MCF 10A (cell line): ENCODE measurements around the gene TMEM45B. TPM values are rescaled to one million over a fixed set of nuclear protein-coding genes. Genes with fewer than 3 reads are reported as not detected.
"Not testable (repeated sequence)": the region's sequence is repeated elsewhere in the genome, so short reads cannot be mapped to it uniquely, and the experiment has no call there.

Source experiments
- BruUV-seq: library from RNA; stranded (reverse); fragments of 400-500 nt; replicated peaks from 2 replicates; lab custom pipeline; 2021; lab: Mats Ljungman, UMichigan
- CTCF ChIA-PET: fragments of 300-600 bp; sonication (Branson Sonifier 250); formaldehyde crosslinking; extraction: SDS; loops from one replicate; lab custom pipeline; 2021; ENCODE audit warnings: antibody characterized with exemption, inconsistent platforms; lab: Yijun Ruan, JAX
- POLR2A ChIA-PET: fragments of 300-600, 350-650 bp; sonication (Branson Sonifier 250); formaldehyde crosslinking; extraction: SDS; loops from one replicate; lab custom pipeline; 2020; ENCODE audit warnings: antibody characterized with exemption, inconsistent platforms; lab: Yijun Ruan, JAX
- DNase-seq: peaks from one replicate; pipeline ENCODE4 v3.0.0-alpha.2; 2018; ENCODE audit not compliant: unreplicated experiment
- H3K27ac Mint-ChIP-seq: one replicate; pipeline ENCODE4 v1.8.0; 2022; ENCODE audit warnings: mild to moderate bottlenecking, low read depth, mixed read lengths; ENCODE audit not compliant: unreplicated experiment
- H3K27me3 Mint-ChIP-seq: one replicate; pipeline ENCODE4 v1.8.0; 2022; ENCODE audit warnings: mixed read lengths; ENCODE audit not compliant: insufficient read depth, unreplicated experiment
- H3K36me3 Mint-ChIP-seq: one replicate; pipeline ENCODE4 v1.8.0; 2022; ENCODE audit warnings: mild to moderate bottlenecking, moderate library complexity, mixed read lengths; ENCODE audit not compliant: insufficient read depth, unreplicated experiment
- H3K4me1 Mint-ChIP-seq: one replicate; pipeline ENCODE4 v1.8.0; 2022; ENCODE audit warnings: mixed read lengths; ENCODE audit not compliant: insufficient read depth, unreplicated experiment
- H3K4me3 Mint-ChIP-seq: one replicate; pipeline ENCODE4 v1.8.0; 2022; ENCODE audit warnings: mild to moderate bottlenecking, moderate library complexity, mixed read lengths; ENCODE audit not compliant: unreplicated experiment
- H3K9me3 Mint-ChIP-seq: one replicate; pipeline ENCODE4 v1.8.0; 2022; ENCODE audit warnings: mixed read lengths; ENCODE audit not compliant: unreplicated experiment
- CTCF ChIP-seq: fragments of 200-600 bp; IDR thresholded peaks from one replicate; pipeline ENCODE4 v1.8.0; 2022; ENCODE audit warnings: antibody characterized with exemption, mild to moderate bottlenecking; ENCODE audit not compliant: unreplicated experiment
- intact Hi-C: fragments of 100-400 bp; cut with micrococcal nuclease; formaldehyde crosslinking; loops from 2 replicates; pipeline ENCODE4 v1.14.1; 2022
- total RNA-seq: library from RNA; stranded (reverse); gene quantifications from 2 replicates; pipeline ENCODE4 v1.2.3, GENCODE V29; 2022

Gene TMEM45B
- total RNA-seq, 1 experiment from 2014 or later = not detected

- intact Hi-C loops = loop anchor here (5.0 kb wide), 2 partner anchors 38 to 78 kb away; no protein-coding TSS in a partner anchor
- H3K27ac Mint-ChIP-seq = no peak overlapping the region
- BruUV-seq = no TSS peak
- no peak for DNase-seq
- H3K36me3 Mint-ChIP-seq = peaks cover 78% of the 10 kb centered on the region
- H3K4me3 Mint-ChIP-seq = no peak overlapping the region
- POLR2A ChIA-PET = interaction anchor here (0.7 to 2.3 kb wide), 5 partner anchors 9 to 173 kb away, joined by 3 to 8 read pairs (median 4); no protein-coding TSS in a partner anchor
- H3K4me1 Mint-ChIP-seq = peaks cover 13% of the 10 kb centered on the region
- no peaks in the 10 kb centered on the region for H3K9me3 Mint-ChIP-seq
- TF ChIP-seq CTCF = no peak
- no peaks in the 10 kb centered on the region for H3K27me3 Mint-ChIP-seq
- CTCF ChIA-PET = interaction anchor here (1.5 kb wide), 2 partner anchors 79 to 268 kb away, joined by 5 to 10 read pairs; no protein-coding TSS in a partner anchor
These were observed 49.2 kb downstream of the TMEM45B start for GRCh38 chr11:129864811-129865210.

GRCh38 chr11:129865701-129866100 lies 50.1 kb downstream of the TMEM45B start:
- intact Hi-C loops = no loop called here
- H3K9me3 Mint-ChIP-seq = no peaks in the 10 kb centered on the region
- no peak overlapping the region for H3K27ac Mint-ChIP-seq
- no peak for TF ChIP-seq CTCF
- no peaks in the 10 kb centered on the region for H3K27me3 Mint-ChIP-seq
- peaks cover 77% of the 10 kb centered on the region for H3K36me3 Mint-ChIP-seq
- BruUV-seq = no TSS peak
- DNase-seq = no peak
- ChIA-PET POLR2A (interaction anchor here (2.3 kb wide), 1 partner anchor 29 kb away, joined by 8 read pairs; no protein-coding TSS in a partner anchor), CTCF (interaction anchor here (0.6 to 1.5 kb wide), 4 partner anchors 16 to 267 kb away, joined by 3 to 10 read pairs (median 4); no protein-coding TSS in a partner anchor)
- peaks cover 13% of the 10 kb centered on the region for H3K4me1 Mint-ChIP-seq
- no peak overlapping the region for H3K4me3 Mint-ChIP-seq

GRCh38 chr11:129866311-129866710 lies 50.7 kb downstream of the TMEM45B start:
- ChIA-PET CTCF (interaction anchor here (1.5 kb wide), 1 partner anchor 266 kb away, joined by 5 read pairs; no protein-coding TSS in a partner anchor), POLR2A (interaction anchor here (2.3 kb wide), 1 partner anchor 28 kb away, joined by 8 read pairs; no protein-coding TSS in a partner anchor)
- BruUV-seq = no TSS peak
- peaks cover 81% of the 10 kb centered on the region for H3K36me3 Mint-ChIP-seq
- H3K9me3 Mint-ChIP-seq = no peaks in the 10 kb centered on the region
- no peaks in the 10 kb centered on the region for H3K27me3 Mint-ChIP-seq
- no peak overlapping the region for H3K27ac Mint-ChIP-seq
- TF ChIP-seq CTCF = no peak
- no peak for DNase-seq
- H3K4me3 Mint-ChIP-seq = no peak overlapping the region
- intact Hi-C loops = no loop called here
- H3K4me1 Mint-ChIP-seq = peaks cover 13% of the 10 kb centered on the region

GRCh38 chr11:129868626-129869025 lies 53.0 kb downstream of the TMEM45B start:
- ChIA-PET POLR2A (interaction anchor here (1.0 to 1.3 kb wide), 2 partner anchors 26 to 64 kb away, joined by 3 to 4 read pairs; no protein-coding TSS in a partner anchor), CTCF (interaction anchor here (1.1 kb wide), 1 partner anchor 11 kb away, joined by 3 read pairs; no protein-coding TSS in a partner anchor)
- peaks cover 87% of the 10 kb centered on the region for H3K36me3 Mint-ChIP-seq
- H3K27ac Mint-ChIP-seq, BruUV-seq, intact Hi-C loops, H3K4me3 Mint-ChIP-seq, H3K4me1 Mint-ChIP-seq, H3K9me3 Mint-ChIP-seq, H3K27me3 Mint-ChIP-seq, DNase-seq: not testable (repeated sequence)
